ENCODE measurements around the gene ANKRD34B. TPM values are rescaled to one million over a fixed set of nuclear protein-coding genes. Genes with fewer than 3 reads are reported as not detected.

ANKRD34B gene
- total RNA-seq, 1 experiment from 2014 or later = 0.03 TPM

- no peak for DNase-seq
- Histone ChIP-seq H3K27me3 (ENCODE audit: control insufficient read depth, insufficient read depth, low read length) (no peaks in the 10 kb centered on the region), H3K4me3 (ENCODE audit: insufficient read depth, low read depth, low read length) (no peak overlapping the region), H3K36me3 (replicated peaks; ENCODE audit: control insufficient read depth, insufficient read depth, low read length) (no peaks in the 10 kb centered on the region)
Measured at GRCh38 chr5:80540691-80541090, 29.4 kb downstream of the ANKRD34B start.

GRCh38 chr5:80516826-80517225 lies 53.3 kb downstream of the ANKRD34B start:
- Histone ChIP-seq H3K36me3 (replicated peaks; ENCODE audit: control insufficient read depth, insufficient read depth, low read length) (no peaks in the 10 kb centered on the region), H3K27me3 (ENCODE audit: control insufficient read depth, insufficient read depth, low read length) (no peaks in the 10 kb centered on the region), H3K4me3 (ENCODE audit: insufficient read depth, low read depth, low read length) (no peak overlapping the region)
- DNase-seq = no peak

GRCh38 chr5:80509362-80509761 lies 60.7 kb downstream of the ANKRD34B start:
- Histone ChIP-seq H3K36me3 (replicated peaks; ENCODE audit: control insufficient read depth, insufficient read depth, low read length) (no peaks in the 10 kb centered on the region), H3K27me3 (ENCODE audit: control insufficient read depth, insufficient read depth, low read length) (no peaks in the 10 kb centered on the region), H3K4me3 (ENCODE audit: insufficient read depth, low read depth, low read length) (no peak overlapping the region)
- no peak for DNase-seq

- no peaks in the 10 kb centered on the region for H3K36me3 ChIP-seq (replicated peaks; ENCODE audit: control insufficient read depth, insufficient read depth, low read length)
- no peaks in the 10 kb centered on the region for H3K27me3 ChIP-seq (ENCODE audit: control insufficient read depth, insufficient read depth, low read length)
- no peak for DNase-seq
- H3K4me3 ChIP-seq (ENCODE audit: insufficient read depth, low read depth, low read length) = no peak overlapping the region
Measured at GRCh38 chr5:80508844-80509243, 61.2 kb downstream of the ANKRD34B start.

GRCh38 chr5:80507663-80508062 lies 62.4 kb downstream of the ANKRD34B start:
- Histone ChIP-seq H3K27me3 (ENCODE audit: control insufficient read depth, insufficient read depth, low read length) (no peaks in the 10 kb centered on the region), H3K4me3 (ENCODE audit: insufficient read depth, low read depth, low read length) (no peak overlapping the region), H3K36me3 (replicated peaks; ENCODE audit: control insufficient read depth, insufficient read depth, low read length) (no peaks in the 10 kb centered on the region)
- DNase-seq = no peak

Other genes with a start within 250 kb of the ANKRD34B start
- 11.7 and 17.8 TPM in 2 replicates for gene ZFYVE16, start 162.2 kb downstream of the ANKRD34B start, total RNA-seq (2014; rRNA removed; shearing (Covaris generic))
- not detected in 2 replicates for gene FAM151B, start 82.2 kb downstream of the ANKRD34B start, total RNA-seq (2014; rRNA removed; shearing (Covaris generic))
- 10.1 and 15.4 TPM in 2 replicates for gene MSH3, start 84.4 kb upstream of the ANKRD34B start, total RNA-seq (2014; rRNA removed; shearing (Covaris generic))
- 63.1 and 67.6 TPM in 2 replicates for gene DHFR, start 84.7 kb upstream of the ANKRD34B start, total RNA-seq (2014; rRNA removed; shearing (Covaris generic))